CD4-positive, alpha-beta T cell treated with Interleukin-15 for 1 hour (primary cell): ENCODE measurements around the gene FUZ.
A peak's percentile ranks its signal among the peaks of the same experiment; 100 is the strongest.
"Not testable (repeated sequence)": the region's sequence is repeated elsewhere in the genome, so short reads cannot be mapped to it uniquely, and the experiment has no call there.

Experiments
- DNase-seq: peaks from one replicate; pipeline ENCODE4 v3.0.0-alpha.2; 2020

FUZ gene

DNA sequence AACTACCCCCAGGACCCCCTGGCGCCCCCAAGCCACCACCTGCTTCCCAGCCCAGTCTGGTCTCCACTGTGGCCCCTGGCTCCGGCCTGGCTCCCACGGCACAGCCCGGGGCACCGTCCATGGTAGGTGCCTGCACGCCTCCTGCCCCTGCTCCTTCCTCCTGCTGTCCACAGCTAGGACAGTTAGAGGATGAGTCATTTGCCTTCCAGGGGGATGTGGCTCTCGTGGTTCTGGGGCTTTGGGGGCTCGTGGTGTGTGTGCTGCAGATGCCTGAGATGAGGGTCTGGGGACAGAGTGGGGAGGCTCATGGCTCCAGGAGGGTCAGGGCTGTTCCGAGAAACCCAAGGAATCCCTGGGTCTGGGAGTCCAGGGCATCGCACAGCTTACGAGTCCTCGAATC lies 17.7 kb upstream of the FUZ start:
- no peak for DNase-seq

DNA sequence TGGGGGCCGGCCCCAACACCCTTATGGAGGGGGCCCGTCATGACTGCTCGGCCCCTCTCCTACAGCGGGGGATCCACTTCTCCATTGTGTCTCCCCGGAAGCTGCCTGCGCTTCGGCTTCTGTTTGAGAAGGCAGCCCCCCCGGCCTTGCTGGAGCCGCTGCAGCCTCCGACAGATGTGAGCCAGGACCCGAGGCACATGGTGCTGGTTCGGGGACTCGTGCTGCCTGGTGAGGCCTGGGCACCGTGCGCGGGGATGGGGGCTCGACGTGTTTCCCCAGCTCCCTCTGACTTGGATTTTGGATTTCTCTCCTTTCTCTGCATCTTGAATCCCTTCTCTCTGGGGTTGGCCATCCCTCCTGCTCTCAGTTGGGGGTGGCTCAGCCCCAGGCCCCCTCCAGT lies 16.6 kb upstream of the FUZ start:
- DNase-seq = no peak

GRCh38 chr19:49829200-49829599 lies 16.1 kb upstream of the FUZ start:
- no peak for DNase-seq

- no peak for DNase-seq
These were observed 13.9 kb upstream of the FUZ start for GRCh38 chr19:49827034-49827433.

DNA sequence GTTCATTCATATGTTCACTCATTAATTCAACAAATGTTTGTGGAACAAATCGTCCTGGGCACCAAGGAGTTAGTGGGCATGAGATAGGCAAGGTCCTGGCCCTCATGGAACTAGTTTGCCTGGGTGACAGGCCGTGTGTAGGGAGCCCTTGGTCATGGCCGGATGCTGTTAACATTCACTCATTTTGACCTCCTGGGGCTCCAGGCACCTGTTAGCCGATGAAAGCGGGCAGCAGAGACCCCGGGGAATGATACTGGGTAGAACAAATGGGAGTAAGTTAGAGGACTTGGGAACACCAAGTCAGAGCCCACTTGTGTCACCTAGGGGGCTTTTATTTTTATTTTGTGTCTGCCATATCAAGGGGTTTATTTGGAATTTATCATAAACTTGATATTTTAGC lies 11.6 kb upstream of the FUZ start:
- no peak for DNase-seq

DNA sequence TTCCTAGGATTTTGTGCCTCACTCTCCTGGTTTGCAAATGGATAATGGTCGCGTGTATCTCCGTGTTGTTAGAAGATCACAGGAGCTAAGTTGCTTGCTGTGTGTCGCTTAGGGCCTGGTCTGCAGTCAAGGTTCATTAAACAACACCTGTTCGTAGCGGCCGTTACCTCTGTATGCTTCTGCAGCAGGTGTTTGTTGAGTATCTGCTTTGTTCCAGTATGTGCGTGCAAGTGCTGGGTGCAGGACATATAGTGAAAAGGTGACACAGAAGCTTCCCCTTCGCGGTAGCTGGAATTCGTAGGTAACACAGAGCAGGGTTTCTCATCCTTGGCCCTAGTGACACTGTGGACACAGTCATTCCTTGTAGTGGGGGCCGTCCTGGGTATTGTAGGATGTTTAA lies 10.4 kb upstream of the FUZ start:
- DNase-seq = no peak

DNA sequence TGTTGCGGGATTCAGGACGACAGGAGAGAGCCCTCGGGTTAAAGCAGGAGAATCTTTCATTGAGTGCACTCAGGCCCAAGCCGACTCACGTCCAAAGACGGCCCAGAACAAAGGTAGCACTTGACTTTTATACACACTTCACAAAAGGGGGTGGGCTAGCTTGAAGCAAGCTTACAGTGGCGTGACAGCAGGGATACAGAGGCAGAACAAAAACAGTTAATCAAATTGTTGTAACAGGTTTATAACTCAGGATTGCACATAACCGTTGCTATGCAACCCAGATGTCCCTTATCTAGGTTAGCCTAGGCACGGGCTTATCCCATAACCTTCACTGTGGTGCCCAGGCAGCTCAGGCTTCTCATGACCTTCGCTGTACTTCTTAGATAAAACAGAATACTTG lies 7.0 kb upstream of the FUZ start:
- DNase-seq = no peak

GRCh38 chr19:49819452-49820115 lies 6.5 kb upstream of the FUZ start:
- not testable (repeated sequence) for DNase-seq

GRCh38 chr19:49818649-49819370 lies 5.7 kb upstream of the FUZ start:
- DNase-seq = no peak

- DNase-seq = peak; percentile 91
These were observed 5.0 kb upstream of the FUZ start, which contains the start of gene MED25 for GRCh38 chr19:49817964-49818648. TSS of gene MED25 (plus strand) at chr19:49818289. CDS start at chr19:49818342, 53 bp downstream.

DNA sequence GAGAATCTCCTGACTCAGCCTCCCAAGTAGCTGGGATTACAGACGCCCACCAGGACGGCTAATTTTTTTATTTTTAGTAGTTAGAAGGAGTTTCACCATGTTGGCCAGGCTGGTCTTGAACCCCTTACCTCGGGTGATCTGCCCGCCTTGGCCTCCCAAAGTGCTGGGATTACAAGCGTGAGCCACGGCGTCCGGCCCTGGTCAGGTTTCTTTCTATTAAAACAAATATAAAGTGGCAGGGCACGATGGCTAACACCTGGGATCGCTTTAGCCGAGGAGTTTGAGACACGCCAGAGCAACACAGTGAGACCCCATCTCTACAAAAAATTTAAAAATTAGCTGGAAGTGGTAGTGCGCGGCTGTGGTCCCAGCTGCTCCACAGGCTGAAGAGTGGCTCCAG lies 3.5 kb upstream of the FUZ start:
- no peak for DNase-seq

GRCh38 chr19:49814010-49814409 lies 918 bp upstream of the FUZ start:
- no peak for DNase-seq

- DNase-seq = no peak
These were observed 568 bp downstream of the FUZ start for GRCh38 chr19:49812452-49812996.

DNA sequence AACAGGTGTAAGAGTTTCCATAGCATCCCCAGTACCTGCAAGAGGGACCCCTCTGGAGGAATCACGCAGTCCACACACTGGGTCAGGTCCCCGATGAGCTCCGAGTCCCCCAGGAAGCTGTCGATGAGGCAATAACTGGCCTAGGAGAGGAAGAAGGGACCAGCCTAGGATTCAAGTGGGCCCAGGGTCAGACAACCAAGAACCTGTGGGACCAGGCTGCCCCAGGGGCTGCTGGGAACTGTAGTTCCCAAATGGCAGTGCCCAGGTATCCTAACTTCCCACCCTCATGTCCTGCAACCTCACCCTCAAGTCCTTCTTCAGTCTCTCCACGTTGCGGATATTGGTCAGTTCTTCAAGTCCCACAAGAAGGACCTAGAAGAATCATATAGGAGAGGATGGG lies 1.8 kb downstream of the FUZ start:
- DNase-seq = no peak

DNA sequence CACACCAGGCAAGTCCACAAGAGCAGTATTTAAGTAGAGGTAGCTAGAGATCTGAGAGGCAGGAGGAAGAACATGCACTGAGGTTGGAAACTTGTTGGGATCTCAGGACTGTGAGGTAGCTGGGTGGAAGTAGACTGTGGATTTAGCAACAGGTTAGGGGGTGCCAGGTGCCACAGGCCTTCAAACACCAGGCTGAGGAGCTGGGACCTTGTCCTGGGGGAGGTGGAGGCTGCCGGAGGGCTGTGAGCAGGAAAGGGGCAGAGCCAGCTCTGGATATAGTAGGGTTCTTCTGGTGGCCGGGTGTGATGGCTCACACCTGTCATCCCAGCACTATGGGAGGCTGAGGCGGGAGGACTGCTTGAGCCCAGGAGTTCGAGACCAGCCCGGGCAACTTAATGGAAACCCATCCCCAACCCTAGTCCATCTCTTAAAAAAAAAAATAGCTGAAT lies 3.1 kb downstream of the FUZ start:
- DNase-seq = no peak

- DNase-seq = peak; percentile 65
These were observed 3.7 kb downstream of the FUZ start for GRCh38 chr19:49809160-49809940.

- peak; percentile 90 for DNase-seq
These were observed 4.4 kb downstream of the FUZ start for GRCh38 chr19:49808711-49809159.

- no peak for DNase-seq
These were observed 5.0 kb downstream of the FUZ start for GRCh38 chr19:49807904-49808675.

DNA sequence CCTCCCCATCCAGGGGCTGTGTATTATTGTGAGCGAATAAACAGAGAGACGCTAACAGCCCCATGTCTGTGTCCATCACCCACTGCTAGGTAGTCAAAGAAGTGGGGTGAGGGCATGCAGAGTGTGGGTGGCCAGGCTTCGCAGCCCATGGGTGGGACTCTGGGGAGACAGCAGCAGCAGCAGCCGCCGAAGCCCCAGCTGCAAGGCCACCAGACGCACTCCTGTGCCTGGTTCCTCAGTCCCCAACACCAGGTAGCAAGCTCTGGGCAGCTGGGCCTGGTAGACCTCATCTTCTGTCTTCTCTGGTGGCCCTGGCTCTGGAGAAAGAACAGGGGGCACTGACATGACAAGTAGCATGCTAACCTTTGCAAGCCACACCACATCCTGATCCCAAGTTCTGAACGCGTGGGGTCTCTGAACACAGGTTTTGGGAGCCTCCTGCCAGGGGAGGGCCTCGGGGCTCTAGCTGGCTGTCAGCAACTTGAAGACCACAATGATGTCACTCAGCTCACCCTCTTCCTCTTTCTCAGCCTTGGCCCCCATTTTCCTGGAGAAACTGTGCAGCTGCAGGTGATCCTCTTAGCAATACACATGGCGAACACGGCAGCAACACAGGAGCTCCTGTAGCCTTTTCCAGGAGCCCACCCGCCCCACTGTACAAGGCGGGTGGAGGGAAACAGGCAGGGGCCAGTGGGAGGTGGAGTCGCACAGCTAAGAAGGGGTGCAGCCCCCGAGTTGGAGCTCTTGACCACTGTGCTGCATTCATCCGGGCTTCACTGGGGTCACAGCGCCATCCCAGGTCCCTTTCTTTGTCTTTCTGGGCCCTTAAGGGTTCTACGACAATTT lies 5.8 kb downstream of the FUZ start:
- peak; percentile 37 for DNase-seq

DNA sequence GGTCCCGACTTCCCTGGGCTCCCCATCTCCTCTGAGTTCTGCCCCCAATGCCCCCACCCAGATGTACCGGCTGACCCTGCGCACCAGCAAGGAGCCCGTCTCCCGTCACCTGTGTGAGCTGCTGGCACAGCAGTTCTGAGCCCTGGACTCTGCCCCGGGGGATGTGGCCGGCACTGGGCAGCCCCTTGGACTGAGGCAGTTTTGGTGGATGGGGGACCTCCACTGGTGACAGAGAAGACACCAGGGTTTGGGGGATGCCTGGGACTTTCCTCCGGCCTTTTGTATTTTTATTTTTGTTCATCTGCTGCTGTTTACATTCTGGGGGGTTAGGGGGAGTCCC lies 6.5 kb downstream of the FUZ start:
- DNase-seq = no peak
